IPS-NIHi7 (cell line): ENCODE measurements around the gene TMEM236.

Experiments
- DNase-seq: peaks from one replicate; pipeline ENCODE4 v3.0.0; 2012; ENCODE audit warnings: mixed read lengths; ENCODE audit errors: extremely low spot score

TMEM236 gene

DNA sequence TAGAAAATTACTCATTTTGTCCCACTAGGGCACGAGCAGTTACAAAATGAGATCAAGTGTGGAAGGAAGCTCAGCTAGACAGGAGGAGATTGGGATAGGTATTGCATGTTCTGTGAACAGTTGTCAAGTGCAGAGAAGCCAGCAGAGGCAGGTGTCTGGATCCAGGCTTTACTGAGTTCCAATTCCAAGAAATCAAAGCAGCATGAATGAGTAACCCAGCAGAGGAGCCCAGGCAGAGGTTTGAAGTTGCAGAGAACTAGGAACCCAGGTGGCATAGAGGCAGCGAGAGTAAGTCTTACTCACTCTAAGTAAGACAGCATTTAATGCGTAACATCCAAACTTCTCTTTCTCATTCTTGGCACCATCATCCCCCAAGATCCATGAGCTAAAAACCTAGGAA, 68.9 kb downstream of the TMEM236 start:
- DNase-seq: no peak

DNA sequence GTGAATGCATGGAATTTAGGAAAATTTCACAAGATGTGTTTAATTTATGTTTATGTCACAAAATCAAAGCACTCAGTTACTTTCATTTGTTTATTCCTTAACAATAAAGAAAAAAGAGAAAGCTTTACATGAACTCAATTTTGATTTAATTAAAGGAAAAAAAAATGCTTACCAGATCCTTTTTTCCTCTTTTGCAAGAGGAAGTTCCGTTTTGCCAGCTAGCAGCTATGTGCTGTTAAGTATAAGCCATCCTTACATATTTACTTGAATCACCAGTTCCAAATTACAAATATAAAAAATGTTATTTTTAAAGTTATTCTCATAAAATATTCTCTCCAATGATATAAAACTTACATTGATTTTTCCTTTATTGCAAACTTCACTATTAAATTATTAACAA, 69.9 kb downstream of the TMEM236 start:
- no peak for DNase-seq

DNA sequence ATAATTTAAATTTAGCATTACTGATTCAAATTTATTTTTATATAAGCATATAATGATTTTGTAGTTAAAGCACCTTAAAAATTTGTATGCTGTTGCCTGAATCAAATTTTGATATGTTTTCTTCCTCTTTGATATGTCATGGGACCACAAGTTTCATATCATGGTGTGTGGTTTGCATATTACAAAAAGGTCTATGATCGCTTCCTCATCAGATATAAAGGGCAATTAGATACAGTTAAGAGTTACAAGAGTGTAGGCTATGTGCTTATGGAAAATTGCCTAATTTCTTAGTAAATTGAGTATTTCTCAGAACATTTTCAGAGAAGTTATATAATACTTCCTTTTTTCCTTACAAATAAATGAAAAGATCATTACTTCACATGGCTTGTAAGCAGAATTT, 79.3 kb downstream of the TMEM236 start:
- DNase-seq: no peak

DNA sequence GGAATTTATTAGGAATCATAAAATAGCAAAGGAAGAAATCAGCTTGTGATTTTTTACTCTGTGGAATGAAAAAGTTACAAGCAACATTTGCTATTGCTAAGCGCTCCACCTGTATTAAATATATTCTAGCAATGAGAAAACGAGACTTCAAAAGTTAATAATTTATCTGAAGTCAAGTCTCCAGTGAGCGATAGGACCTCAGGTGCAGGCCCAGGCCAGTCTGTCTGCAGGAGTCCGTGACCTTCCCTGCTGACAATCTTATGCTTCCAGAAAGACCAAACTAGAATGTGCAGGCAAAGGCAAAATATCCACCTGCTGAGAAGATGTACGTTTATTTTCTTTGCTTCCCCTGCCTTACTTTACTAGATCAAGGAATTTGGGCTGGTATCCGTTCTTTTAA, 79.9 kb downstream of the TMEM236 start:
- DNase-seq: no peak

DNA sequence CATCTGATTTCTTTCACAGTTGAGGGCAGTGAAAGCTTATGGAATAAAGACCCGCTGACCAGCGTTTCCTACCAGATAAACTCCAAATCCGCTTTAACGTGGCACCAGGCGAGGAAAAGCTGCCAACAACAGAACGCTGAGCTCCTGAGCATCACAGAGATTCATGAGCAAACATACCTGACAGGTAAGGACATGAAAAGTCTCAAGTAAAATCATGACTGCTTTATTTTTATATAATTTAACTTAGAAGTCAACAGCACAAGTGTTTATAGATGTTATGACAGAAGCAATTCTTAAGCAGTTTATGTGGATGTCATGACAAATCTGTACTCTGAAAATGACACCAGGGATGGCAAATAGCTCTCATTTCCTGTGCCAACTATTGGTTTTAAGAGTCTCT, 81.7 kb downstream of the TMEM236 start:
- no peak for DNase-seq

DNA sequence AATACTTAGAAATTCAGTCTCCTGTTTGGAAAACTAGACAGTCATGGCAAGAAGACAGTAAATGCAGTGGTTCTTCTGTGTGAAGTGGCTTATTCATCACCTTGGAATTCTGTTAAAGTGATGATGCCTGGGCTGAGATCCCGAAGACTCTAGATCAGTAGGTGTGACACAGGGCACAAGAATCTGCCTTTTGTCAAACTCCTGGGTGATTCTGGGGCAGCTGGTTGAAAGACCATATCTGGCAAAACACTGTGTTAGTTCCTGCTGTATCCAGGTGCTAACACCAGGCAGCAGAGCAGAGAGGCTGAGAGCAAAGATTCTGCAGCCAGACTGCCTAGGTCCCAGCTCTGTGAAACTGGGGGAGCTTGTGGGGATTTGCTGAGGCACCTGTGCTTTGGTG, 83.7 kb downstream of the TMEM236 start:
- DNase-seq: peak; percentile 52

DNA sequence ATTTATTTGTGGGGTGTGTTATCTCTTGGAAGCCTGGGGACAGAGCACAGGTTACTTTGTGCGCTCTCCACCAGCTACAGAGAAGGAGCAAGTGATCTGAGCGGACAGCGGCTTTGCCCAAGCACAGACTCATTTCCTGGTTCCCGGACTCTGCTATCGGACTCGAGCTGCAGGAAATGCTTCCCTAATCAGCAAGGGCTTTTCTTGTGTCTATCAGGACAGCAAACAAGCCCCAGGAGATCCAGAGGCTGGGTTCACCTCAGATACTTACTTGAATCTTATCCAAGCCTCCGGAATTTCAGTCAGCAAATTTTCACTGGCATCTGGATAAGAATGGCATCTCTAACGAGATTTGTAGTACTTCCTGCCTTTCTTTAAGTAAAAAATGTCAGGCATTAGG, 84.9 kb downstream of the TMEM236 start:
- DNase-seq: peak; percentile 62

DNA sequence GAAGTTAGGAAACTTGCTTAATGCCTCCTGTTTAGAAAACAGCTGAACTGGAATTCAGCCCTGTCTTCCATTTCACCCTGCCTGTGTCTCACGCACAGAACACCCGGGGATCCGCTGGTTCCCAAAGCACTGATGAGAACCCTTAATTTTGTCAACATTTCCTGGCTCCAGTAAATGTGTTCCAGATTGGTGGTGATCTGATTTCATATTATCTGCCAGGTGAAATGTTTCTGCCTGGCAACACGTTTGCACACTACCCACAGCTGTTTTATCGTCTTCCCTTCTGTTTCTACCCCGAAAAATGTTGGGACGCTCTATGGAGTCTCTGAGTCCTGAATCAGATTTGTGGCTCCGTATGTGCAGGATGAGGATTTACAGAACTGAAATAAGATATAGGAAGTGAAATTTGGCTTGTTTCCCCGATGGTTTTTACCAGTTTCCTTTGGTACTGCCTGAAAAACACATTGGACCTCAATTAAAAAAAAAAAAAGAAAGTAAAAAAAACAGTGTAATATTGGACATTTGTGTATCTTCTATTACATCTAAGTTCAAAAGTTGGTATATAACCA, 86.2 kb downstream of the TMEM236 start:
- DNase-seq: no peak

DNA sequence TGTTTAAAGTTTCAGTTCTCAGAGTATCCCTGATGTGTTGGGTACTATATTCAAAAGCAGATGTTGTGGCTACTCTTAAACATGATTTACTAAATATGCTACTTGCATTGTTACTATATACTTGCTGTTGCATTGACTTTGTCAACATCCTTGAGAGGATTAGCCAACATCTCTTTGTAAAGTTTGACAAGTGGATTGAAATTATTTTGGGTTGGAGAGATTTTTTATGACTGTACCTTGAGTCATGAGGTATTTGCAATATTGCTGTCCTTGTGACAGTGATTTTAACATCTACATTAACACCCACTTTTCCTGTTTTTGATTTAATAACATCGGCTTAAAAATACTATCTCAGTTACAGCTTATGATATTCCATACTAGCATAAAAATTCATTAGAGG, 89.0 kb downstream of the TMEM236 start:
- no peak for DNase-seq

DNA sequence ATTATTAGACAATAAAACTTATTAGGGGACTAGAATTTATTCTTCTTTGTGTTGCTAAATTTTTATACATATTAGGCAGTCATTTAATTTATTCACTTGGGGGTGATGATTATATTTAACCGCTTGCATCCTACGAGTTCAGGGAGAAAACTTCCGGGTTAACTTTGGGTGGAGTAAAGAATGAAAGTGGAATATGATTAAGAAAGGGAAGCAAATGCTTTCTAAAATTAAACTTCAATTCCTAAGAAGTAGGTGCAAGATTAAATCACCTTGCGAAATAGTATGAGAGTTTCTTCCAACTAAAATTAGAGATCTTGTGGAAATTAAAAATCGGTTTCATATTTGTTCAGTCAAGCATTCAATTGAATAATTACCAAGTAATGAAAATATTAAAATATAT, 90.6 kb downstream of the TMEM236 start:
- DNase-seq: no peak

DNA sequence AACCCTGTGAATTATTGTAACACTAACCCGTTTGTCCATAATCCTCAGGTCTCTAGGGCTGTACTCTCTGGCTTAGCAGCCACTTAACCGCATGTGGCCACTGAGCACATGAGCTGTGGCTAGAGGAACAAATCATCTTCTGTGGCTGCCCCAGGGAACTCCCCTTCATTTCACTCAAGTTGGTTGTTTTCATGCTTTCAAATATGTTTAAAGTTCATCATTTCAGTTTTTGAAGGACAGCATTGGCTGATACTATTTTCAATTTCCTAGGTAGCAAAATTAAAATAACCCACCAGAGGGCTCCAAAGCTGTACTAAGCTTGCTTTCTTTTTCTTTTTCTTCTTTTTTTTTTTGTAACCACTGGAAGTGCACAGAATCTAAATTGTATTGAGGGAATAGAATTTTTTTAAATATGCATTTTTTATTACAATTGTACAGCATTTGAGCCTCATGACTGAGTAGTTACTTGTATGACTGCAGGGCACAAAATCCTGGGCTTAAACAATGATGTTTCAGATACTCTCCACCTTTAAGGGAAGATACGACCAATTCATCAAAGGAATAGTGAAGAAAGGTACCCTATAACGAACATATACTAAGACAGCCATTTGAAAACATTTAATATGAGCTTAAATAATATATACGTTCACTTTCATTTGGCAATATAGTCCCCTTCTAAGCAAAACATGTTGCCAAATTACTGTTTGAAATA, 95.7 kb downstream of the TMEM236 start:
- no peak for DNase-seq

DNA sequence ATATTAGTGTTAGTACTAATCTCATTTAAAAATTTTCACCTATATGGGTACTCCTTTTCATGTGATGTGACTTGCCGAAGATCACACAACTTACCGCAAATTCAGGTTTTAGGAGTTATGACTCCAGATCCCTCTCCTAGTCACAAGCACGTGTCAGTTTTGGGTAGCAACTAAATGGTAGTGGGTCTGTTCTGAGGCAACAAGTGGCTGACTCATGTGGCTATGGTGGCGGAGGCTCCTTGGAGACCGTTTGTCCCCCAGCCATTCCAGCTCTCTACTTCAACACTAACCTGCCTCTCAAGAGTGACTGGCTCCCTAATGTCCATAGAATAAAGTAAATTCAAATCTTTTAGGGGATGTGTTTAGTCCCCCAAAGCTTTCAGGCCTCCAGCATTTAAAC, 96.6 kb downstream of the TMEM236 start:
- DNase-seq: no peak
